ENCODE measurements around the gene GP1BA. TPM values are rescaled to one million over a fixed set of nuclear protein-coding genes. Genes with fewer than 3 reads are reported as not detected.

Gene GP1BA
- total RNA-seq, 2 donors from 2014 or later = not detected

DNA sequence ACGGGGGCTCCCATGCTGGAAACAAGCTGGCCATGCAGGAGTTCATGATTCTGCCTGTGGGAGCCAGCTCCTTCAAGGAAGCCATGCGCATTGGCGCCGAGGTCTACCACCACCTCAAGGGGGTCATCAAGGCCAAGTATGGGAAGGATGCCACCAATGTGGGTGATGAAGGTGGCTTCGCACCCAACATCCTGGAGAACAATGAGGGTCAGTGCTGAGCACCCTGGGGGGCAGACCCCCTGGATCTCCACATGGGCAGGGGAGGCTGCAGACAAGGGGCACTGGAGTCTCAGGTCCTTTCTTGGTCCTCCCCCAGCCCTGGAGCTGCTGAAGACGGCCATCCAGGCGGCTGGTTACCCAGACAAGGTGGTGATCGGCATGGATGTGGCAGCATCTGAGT is 23.0 kb downstream of the GP1BA start:
- Histone ChIP-seq H3K36me3 (peaks cover 10% of the 10 kb centered on the region), H3K27ac (no peak overlapping the region), H3K4me1 (ENCODE audit: control insufficient read depth in 1 of 2, low read depth in 2 of 2) (peaks cover 12 to 28% of the 10 kb centered on the region in 2 donors), H3K4me3 (no peak overlapping the region), H3K9me3 (no peaks in the 10 kb centered on the region), H3K27me3 (replicated peaks; ENCODE audit: insufficient read depth) (no peaks in the 10 kb centered on the region)
- TF ChIP-seq, protein P1, sequence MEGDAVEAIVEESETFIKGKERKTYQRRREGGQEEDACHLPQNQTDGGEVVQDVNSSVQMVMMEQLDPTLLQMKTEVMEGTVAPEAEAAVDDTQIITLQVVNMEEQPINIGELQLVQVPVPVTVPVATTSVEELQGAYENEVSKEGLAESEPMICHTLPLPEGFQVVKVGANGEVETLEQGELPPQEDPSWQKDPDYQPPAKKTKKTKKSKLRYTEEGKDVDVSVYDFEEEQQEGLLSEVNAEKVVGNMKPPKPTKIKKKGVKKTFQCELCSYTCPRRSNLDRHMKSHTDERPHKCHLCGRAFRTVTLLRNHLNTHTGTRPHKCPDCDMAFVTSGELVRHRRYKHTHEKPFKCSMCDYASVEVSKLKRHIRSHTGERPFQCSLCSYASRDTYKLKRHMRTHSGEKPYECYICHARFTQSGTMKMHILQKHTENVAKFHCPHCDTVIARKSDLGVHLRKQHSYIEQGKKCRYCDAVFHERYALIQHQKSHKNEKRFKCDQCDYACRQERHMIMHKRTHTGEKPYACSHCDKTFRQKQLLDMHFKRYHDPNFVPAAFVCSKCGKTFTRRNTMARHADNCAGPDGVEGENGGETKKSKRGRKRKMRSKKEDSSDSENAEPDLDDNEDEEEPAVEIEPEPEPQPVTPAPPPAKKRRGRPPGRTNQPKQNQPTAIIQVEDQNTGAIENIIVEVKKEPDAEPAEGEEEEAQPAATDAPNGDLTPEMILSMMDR (IDR thresholded peaks at IDR 0.05) = no peak
- DNase-seq (ENCODE audit: low spot score) (no peak), ATAC-seq (ENCODE audit: insufficient number of reproducible peaks, low FRiP score, low read depth) (no peak)

DNA sequence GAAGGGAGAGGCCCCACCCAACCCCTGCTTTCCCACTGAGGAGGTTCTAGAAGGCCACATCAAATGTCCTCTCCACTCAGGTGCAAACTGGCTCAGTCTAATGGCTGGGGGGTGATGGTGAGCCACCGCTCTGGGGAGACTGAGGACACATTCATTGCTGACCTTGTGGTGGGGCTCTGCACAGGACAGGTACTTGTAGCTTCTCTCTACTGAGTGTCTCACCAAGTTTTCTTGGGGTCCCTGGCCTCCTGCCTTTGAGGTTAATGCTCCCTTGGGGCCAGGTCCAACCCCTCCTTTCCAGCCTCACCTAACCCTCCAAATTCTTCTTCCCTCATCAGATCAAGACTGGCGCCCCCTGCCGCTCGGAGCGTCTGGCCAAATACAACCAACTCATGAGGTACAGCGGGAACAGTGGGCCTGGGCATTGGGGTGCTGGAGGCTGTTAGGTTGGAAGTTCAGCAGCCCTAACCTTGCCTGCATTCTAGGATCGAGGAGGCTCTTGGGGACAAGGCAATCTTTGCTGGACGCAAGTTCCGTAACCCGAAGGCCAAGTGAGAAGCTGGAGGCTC is 24.5 kb downstream of the GP1BA start:
- no peaks in the 10 kb centered on the region for H3K27me3 ChIP-seq (replicated peaks; ENCODE audit: insufficient read depth)
- DNase-seq (ENCODE audit: low spot score) (no peak), ATAC-seq (ENCODE audit: insufficient number of reproducible peaks, low FRiP score, low read depth) (no peak)
- no peaks in the 10 kb centered on the region for H3K9me3 ChIP-seq
- TF ChIP-seq, protein P1 (IDR thresholded peaks at IDR 0.05) = no peak
- no peak overlapping the region for H3K27ac ChIP-seq
- H3K4me3 ChIP-seq = no peak overlapping the region
- peaks cover 9 to 15% of the 10 kb centered on the region in 2 donors for H3K4me1 ChIP-seq (ENCODE audit: control insufficient read depth in 1 of 2, low read depth in 2 of 2)
- H3K36me3 ChIP-seq = peaks cover 21% of the 10 kb centered on the region

DNA sequence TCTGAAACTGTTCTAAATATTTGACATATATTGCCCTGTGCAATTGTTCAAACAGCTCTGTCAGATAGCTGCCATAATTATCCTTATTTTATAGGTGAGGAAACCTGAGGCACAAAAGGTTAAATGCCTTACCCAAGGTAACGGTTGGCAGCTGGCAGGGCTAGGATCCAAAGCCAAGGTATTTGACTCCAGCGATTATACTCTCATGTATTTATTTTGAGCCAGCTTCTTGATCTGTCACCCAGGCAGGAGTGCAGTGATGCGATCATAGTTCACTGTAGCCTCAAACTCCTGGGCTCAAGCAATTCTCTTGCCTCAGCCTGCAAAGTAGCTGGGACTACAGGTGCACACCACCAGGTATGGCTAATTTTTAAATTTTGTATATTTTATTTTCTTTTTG is 26.0 kb downstream of the GP1BA start:
- TF ChIP-seq, protein P1 (IDR thresholded peaks at IDR 0.05) = no peak
- peaks cover 6 to 7% of the 10 kb centered on the region in 2 donors for H3K4me1 ChIP-seq (ENCODE audit: control insufficient read depth in 1 of 2, low read depth in 2 of 2)
- H3K4me3 ChIP-seq = no peak overlapping the region
- H3K27ac ChIP-seq = no peak overlapping the region
- DNase-seq (ENCODE audit: low spot score) (no peak), ATAC-seq (ENCODE audit: insufficient number of reproducible peaks, low FRiP score, low read depth) (no peak)
- no peaks in the 10 kb centered on the region for H3K27me3 ChIP-seq (replicated peaks; ENCODE audit: insufficient read depth)
- H3K9me3 ChIP-seq = no peaks in the 10 kb centered on the region
- H3K36me3 ChIP-seq = peaks cover 23% of the 10 kb centered on the region

DNA sequence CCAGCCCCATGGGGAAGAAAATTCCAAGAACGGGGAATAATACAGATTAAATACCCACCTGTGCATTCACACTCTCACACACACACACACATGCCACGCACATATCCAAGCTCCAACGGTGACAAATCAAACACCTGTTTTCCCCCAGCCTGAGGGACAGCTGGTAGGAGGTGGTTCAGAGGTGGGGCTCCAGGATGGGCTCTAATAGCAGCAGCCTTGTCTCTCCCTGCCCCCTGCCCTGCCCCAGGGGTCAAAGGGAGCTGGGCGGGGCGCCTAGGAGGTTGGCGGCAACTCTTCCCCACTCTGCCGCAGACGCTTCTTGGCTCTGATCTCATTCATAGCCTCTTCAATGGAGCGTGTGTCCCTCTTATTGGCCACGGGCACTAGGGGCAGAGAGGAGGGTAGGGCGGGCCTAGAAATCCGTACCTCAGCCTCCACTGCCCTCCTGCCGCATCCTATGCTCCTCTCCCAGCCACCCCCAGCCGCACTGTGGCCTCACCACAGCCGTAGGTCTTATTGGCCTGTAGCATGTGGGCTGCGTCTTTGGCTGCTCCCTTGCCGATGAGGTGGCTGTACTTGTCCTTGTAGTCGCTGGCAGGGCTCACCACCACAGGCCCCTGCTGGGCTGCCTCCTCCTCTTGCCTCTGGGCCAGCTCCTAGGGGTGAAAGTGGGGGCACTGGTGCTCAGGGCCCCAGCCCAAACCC is 27.3 kb downstream of the GP1BA start:
- no peak for ATAC-seq (ENCODE audit: insufficient number of reproducible peaks, low FRiP score, low read depth)
- no peaks in the 10 kb centered on the region for H3K27me3 ChIP-seq (replicated peaks; ENCODE audit: insufficient read depth)

DNA sequence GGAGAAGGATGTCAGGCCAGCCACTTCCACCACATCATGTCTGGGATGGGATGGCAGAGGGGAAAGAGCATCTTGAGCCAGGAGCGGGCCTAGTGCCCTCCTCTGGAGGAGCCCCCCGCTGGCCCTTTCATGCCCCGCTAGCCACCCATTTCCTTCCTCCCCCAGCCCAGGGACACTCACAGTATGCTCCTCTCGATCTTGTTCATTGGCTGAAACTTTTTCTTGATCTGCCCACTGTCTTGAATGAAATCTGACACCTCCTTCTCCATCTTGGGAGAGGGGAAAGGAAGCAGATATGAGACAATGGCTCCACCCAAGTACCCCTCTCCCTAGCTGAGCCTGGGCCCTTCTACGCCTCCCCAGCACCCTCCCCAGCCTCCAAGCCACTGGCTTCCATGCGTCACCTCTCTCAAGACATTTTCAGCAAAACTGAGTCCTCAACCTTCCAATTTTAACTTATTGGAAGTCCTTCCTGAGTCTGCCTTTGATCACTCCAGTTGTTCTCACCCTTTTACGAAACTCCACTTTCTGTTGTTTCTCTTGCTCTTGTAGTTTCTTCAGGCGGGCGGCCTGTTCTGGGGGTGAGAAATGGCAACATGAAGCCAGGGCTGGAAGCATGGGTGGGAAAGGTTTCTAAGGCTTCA is 28.3 kb downstream of the GP1BA start:
- Histone ChIP-seq H3K36me3 (peaks cover 23% of the 10 kb centered on the region), H3K27ac (no peak overlapping the region), H3K4me1 (ENCODE audit: control insufficient read depth in 1 of 2, low read depth in 2 of 2) (no peaks in the 10 kb centered on the region), H3K27me3 (replicated peaks; ENCODE audit: insufficient read depth) (no peaks in the 10 kb centered on the region), H3K4me3 (no peak overlapping the region), H3K9me3 (no peaks in the 10 kb centered on the region)
- DNase-seq (ENCODE audit: low spot score) (no peak), ATAC-seq (ENCODE audit: insufficient number of reproducible peaks, low FRiP score, low read depth) (no peak)
- TF ChIP-seq, protein P1 (IDR thresholded peaks at IDR 0.05) = no peak

More for the DNA sequence above, 27.3 kb downstream of the GP1BA start:
- TF ChIP-seq, protein P1 (IDR thresholded peaks at IDR 0.05) = no peak
- no peak overlapping the region for H3K27ac ChIP-seq
- no peak overlapping the region for H3K4me3 ChIP-seq
- peaks cover 23% of the 10 kb centered on the region for H3K36me3 ChIP-seq
- H3K4me1 ChIP-seq (ENCODE audit: control insufficient read depth in 1 of 2, low read depth in 2 of 2) = no peaks in the 10 kb centered on the region
- DNase-seq (ENCODE audit: low spot score) = no peak
- H3K9me3 ChIP-seq = no peaks in the 10 kb centered on the region

Data from thoracic aorta (tissue), 2 donors.